HG03575 (cell line): Measurements from ENCODE around the gene MCUR1.
"Not testable (repeated sequence)": the region's sequence is repeated elsewhere in the genome, so short reads cannot be mapped to it uniquely, and the experiment has no call there.

Experiments
- ATAC-seq: cut with Tn5 transposase; IDR thresholded peaks from one replicate; pipeline ENCODE4 v1.9.1; 2021; ENCODE audit not compliant: unreplicated experiment, insufficient number of reproducible peaks, low FRiP score; ENCODE audit errors: extremely low read depth

Gene MCUR1

GRCh38 chr6:13794184-13794583 is 20.2 kb downstream of the MCUR1 start:
- no peak for ATAC-seq

GRCh38 chr6:13789746-13790145 is 24.6 kb downstream of the MCUR1 start:
- no peak for ATAC-seq

- ATAC-seq: no peak
Observed at GRCh38 chr6:13788820-13789219, 25.5 kb downstream of the MCUR1 start.

GRCh38 chr6:13787137-13787536 is 27.2 kb downstream of the MCUR1 start:
- no peak for ATAC-seq

GRCh38 chr6:13780162-13780561 is 34.2 kb downstream of the MCUR1 start:
- not testable (repeated sequence) for ATAC-seq

- no peak for ATAC-seq
Observed at GRCh38 chr6:13778028-13778427, 36.3 kb downstream of the MCUR1 start.

- ATAC-seq: no peak
Observed at GRCh38 chr6:13776602-13777001, 37.8 kb downstream of the MCUR1 start.

GRCh38 chr6:13775466-13775865 is 38.9 kb downstream of the MCUR1 start:
- ATAC-seq: not testable (repeated sequence)

- not testable (repeated sequence) for ATAC-seq
Observed at GRCh38 chr6:13772358-13773030, 41.9 kb downstream of the MCUR1 start.

GRCh38 chr6:13769655-13770053 is 44.7 kb downstream of the MCUR1 start:
- no peak for ATAC-seq

- no peak for ATAC-seq
Observed at GRCh38 chr6:13769034-13769654, 45.2 kb downstream of the MCUR1 start.

GRCh38 chr6:13767121-13767808 is 47.1 kb downstream of the MCUR1 start:
- no peak for ATAC-seq

- no peak for ATAC-seq
Observed at GRCh38 chr6:13766201-13766634, 48.1 kb downstream of the MCUR1 start.

GRCh38 chr6:13765570-13765969 is 48.8 kb downstream of the MCUR1 start:
- no peak for ATAC-seq

GRCh38 chr6:13764996-13765395 is 49.4 kb downstream of the MCUR1 start:
- no peak for ATAC-seq

- no peak for ATAC-seq
Observed at GRCh38 chr6:13763740-13764381, 50.5 kb downstream of the MCUR1 start.

- no peak for ATAC-seq
Observed at GRCh38 chr6:13762611-13763441, 51.5 kb downstream of the MCUR1 start.

- ATAC-seq: no peak
Observed at GRCh38 chr6:13761361-13762036, 52.9 kb downstream of the MCUR1 start.
